Measurements from ENCODE around the gene PRR16.
A peak's percentile ranks its signal among the peaks of the same experiment; 100 is the strongest.

Gene PRR16

DNA sequence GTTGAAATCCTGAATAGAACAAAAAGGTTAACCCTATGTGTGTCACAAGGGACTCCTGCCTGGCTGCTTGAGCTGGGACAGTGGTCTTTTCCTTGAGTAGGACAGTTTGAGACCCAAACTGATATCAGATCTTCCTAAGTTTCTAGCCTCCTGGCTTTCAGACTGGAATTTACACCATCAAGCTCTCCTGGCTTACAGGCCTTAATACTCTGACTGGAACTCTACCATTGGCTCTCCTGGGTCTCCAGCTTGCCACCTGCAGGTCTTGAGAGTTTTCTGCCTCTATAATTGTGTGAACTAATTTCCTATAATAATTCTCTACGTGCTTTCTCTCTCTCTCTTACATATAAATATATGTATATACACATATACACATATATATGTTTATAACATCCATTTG lies 112.5 kb downstream of the PRR16 start:
- no peak for DNase-seq (ENCODE audit: low spot score)

- no peak for DNase-seq (ENCODE audit: low spot score)
Observed at GRCh38 chr5:120582635-120583034, 118.5 kb downstream of the PRR16 start.

DNA sequence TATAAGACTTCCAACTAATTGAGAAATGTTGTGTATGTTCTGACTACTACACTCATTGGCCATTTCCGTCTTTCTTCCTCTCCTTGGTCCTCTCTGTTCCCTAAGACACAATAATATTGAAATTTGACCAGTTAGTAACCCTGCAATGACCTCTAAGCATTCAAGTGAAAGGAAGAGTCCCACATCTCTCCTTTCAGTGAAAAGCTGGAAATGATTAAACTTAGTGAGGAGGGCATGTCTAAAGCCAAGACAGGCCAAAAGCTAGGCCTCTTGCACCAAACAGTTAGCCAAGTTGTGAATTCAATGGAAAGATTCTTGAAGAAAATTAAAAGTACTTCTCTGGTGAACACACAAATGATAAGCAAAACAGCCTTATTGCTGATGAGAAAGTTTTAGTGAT lies 122.5 kb downstream of the PRR16 start:
- no peak for DNase-seq (ENCODE audit: low spot score)

DNA sequence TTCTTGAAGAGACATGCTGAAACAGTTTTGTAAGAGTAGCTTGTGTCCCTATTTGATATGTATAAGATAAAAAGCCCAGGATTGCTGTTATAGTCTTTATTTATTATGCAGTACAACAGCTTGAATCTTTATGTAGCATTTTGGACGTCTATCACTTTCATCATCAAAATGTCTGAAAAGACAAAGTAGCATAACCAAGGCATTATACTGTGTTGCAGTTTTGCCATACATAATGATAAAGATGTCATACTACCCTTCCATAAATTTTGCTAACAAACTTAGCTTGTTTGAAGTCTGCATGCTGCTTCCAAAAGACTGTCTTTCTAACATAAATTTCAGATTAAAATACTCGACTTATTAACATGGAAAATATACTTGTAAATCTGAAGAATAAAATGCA lies 127.8 kb downstream of the PRR16 start:
- no peak for DNase-seq (ENCODE audit: low spot score)

DNA sequence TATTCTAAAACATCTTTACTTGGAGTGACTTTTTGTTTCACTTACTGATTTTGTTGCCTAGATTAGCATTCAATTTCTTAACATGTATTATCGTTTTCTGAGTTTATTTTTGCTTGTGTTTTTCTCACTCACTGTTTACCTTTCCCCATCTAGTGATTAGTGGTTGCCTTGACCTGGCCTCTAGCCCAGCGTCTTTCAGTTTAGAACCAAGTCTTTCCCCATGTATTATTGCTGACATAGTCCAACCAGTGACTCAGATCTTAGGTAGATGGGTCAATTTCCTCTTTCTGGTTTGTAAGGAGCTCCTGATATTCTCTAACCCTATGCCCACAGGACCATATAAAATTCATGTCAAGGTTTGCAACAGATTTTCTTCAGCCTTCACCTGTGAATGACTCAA lies 135.5 kb downstream of the PRR16 start:
- DNase-seq (ENCODE audit: low spot score): no peak

DNA sequence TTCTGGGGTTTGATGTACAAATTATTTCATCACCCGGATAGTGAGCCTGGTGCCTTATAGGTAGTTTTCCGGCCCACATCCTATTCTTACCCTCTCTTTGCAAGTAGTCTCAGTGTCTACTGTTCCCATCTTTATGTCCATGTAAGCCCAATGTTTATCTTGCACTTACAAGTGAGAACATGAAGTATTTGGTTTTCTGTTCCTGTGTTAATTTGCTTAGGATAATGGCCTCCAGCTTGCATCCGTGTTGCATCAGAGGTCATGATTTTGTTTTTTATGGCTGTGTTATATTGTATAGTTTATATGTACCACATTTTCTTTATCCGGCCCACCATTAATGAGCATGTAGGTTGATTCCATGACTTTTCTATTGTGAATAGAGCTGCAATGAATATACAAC lies 136.5 kb downstream of the PRR16 start:
- no peak for DNase-seq (ENCODE audit: low spot score)

GRCh38 chr5:120602033-120602432 lies 137.9 kb downstream of the PRR16 start:
- no peak for DNase-seq (ENCODE audit: low spot score)

GRCh38 chr5:120604884-120605283 lies 140.8 kb downstream of the PRR16 start:
- DNase-seq (ENCODE audit: low spot score): peak; percentile 27

GRCh38 chr5:120605325-120606079 lies 141.4 kb downstream of the PRR16 start:
- no peak for DNase-seq (ENCODE audit: low spot score)

GRCh38 chr5:120609570-120609969 lies 145.5 kb downstream of the PRR16 start:
- no peak for DNase-seq (ENCODE audit: low spot score)

DNA sequence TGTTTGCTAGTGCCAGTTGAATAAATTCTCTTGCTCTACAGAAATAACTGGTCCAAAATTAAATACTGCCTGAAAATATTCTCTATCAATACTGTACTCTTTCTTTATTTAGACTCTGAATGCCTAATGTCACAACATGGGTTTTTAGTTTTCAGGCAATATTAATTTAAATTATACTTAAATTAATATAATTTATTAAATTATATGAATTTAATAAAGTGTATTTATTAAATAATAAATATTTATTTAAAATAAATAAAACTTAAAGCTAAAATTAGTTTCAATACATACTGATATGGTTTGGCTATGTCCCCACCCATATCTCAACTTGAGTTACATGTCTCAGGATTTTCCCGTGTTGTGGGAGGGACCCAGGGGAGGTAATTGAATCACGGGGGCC lies 146.0 kb downstream of the PRR16 start:
- no peak for DNase-seq (ENCODE audit: low spot score)

DNA sequence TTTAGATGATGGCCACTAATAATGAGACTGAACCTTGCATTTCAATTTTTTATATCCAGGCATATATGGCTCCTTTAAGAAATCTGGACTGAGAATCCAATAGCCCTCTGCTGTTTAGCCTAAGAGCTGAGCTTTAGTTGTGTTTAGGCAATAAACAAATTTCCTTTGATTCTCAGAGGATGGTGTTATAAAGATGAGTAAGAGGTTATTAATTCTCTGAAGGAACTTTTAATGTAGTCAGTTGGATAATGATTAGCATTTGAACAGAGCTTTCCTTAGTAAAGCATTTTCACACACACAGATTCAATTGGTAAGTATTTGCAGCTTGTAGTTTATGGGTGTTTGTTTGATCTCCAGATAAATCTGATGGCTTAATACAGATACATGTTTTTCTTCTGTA lies 149.6 kb downstream of the PRR16 start:
- DNase-seq (ENCODE audit: low spot score): no peak

- DNase-seq (ENCODE audit: low spot score): no peak
Observed at GRCh38 chr5:120614531-120615180, 150.6 kb downstream of the PRR16 start.

GRCh38 chr5:120615967-120616645 lies 152.0 kb downstream of the PRR16 start:
- DNase-seq (ENCODE audit: low spot score): peak; percentile 17

- no peak for DNase-seq (ENCODE audit: low spot score)
Observed at GRCh38 chr5:120621339-120621738, 157.2 kb downstream of the PRR16 start.

DNA sequence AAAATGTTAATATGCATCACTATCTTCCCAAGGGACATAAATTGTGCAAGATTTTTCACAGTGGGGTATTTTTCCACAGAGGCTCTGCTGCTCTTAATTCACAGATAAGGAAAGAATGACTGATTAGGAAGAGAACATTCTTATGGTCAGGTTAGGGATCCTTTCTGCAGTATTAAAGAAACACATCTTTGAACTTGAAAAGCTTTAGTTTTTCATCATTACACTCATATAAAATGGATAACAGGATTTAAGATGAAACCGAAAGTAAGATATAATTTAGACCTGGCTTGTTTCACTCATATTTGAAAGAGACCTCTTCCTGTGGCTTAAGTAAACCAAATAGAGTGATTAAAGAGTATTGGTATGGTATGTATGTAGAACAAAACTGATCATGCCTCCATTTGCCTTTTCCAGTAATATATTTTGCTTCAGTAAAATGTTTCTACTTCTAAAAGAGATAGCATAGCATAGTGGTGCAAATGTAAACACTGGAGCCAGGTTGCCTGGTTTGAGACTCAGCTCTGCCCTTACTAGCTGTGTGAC lies 160.0 kb downstream of the PRR16 start:
- DNase-seq (ENCODE audit: low spot score): no peak

DNA sequence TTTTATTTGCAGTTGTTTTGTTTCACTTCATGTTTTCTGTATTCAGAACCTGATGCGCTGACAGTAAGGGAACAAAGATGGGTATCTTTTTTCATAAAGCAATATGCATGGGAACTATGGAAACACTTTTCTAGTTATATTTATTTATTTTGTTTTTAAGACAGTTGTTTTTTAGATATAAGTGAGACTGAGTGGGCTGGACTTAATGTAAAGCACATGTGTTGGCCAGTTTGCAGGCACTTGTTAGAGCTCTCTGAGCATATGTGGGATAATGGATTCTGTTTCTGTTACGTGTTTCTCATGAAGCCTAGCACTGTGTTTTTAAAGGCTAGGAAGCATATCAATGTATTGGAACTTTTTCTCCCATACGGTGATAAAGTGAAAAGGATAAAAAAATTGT lies 164.1 kb downstream of the PRR16 start:
- DNase-seq (ENCODE audit: low spot score): no peak

DNA sequence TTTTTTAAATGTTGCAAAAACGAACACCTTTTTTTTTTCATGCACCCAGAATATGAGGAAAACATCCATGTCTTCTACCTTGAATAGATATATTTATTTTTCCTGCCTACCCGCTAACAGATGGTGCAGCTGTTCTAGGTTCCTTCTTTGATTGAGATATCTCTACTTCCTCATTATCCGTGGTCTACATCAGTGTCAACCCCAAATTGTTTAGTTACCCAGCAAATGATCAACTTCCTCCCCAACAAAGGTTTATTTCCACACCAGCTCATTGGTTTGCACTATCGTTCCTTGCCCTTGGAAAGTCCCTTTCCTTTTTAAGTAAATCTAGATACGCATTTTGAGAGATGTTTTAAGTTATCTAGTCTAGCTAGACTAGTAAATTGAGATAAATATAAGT lies 166.4 kb downstream of the PRR16 start:
- no peak for DNase-seq (ENCODE audit: low spot score)

DNA sequence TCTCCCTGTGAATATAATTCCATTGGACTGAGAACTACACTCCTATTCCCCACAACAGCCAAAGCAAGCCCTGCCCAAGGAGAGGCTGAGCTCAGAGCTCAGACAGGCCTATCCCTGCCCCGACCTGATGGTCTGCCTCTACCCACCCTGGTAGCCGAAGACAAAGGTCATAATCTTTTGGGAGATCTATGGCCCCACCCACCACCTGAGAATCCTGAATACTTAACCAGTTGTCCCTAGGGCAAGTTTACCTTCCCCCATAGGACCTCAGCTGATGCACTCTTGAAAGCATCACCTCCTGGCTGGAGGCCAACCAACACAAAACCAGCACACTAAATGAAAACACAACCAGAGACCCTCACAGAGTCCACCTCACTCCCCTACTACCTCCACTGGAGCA lies 167.5 kb downstream of the PRR16 start:
- DNase-seq (ENCODE audit: low spot score): no peak

GRCh38 chr5:120632430-120632829 lies 168.3 kb downstream of the PRR16 start:
- DNase-seq (ENCODE audit: low spot score): no peak

GRCh38 chr5:120638449-120638848 lies 174.3 kb downstream of the PRR16 start:
- no peak for DNase-seq (ENCODE audit: low spot score)

DNA sequence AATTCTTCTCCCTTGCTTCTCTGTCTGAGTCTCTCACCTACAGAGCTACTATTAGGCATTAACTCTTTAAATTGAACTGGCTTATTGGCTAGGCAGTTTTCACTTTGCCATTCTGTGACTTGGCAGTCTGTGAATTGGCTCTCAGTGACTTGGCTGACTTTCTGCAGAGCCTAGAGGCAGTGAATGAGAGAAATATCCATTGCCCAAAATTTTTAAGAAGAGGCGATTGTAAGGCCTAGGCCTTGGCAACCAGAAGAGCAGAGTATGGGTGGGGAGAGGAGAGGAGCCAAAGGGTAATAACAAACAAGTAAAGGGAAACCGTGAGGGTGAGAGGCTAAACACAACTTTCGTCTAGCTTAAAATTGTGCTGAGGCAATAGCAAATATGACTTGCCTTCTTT lies 176.7 kb downstream of the PRR16 start:
- no peak for DNase-seq (ENCODE audit: low spot score)

DNA sequence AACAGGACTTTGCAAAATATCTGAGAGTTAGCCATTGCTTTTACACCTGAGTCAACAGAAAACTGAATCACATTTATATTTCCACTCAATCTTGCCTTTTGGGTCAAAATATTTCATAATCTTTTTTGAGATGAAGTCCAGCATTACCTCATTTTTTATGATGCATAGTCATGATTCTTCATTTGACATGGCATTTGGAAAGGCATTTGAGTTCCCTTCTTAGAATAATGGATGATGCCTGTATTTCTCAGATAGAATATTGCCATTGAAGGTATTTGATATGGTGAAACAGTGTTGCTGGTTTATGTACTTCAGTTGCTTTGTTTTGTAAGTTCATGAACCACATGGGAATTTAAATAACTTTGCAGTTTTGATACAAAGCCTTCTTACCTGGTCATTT lies 180.4 kb downstream of the PRR16 start:
- no peak for DNase-seq (ENCODE audit: low spot score)
